ENCODE measurements around the gene ECSIT. TPM values are rescaled to one million over a fixed set of nuclear protein-coding genes. Genes with fewer than 3 reads are reported as not detected.

Gene ECSIT
- total RNA-seq, 2 experiments from 2014 or later = 34.7 to 37.1 TPM

DNA sequence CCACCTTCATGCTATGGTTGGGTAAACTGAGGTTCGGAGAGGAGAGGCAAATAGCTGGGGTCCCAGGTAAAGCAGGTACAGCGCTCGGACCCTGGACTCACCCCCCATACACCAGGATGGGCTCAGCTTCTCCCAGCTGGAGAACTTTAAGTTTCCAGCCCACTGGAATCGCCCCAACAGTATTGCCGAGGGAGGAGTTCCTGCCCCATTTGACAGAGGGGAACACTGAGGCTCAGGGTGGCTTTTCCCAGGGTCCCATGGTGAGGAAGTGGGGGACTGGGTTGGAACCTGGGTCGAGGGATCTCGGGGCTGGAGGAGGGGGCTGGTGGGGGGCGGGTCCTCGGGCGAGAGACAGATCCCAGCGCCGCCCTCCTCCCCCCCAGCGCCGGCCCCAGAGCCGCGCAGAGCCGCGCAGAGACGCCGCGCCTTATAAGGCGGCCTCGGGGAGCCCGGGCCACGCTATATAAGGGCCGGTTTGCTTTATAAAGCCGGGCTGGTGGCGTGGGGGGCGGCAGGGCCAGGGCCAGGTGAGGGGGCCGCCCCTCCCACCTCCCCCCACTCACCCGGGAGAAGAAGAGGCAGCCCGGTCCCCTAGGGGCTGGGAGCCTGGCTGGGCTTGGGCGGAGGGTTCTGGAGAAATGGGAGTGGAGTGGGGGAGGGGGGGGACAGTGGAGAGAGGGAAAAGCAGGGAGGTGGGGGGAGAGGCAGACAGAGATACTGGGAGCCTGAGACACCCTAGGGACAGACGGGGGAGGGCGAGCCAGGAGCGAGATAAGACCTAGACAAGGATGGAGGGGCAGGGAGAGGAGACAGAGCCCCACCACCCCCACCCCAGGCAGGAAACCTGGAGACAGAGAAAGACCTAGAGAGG is 10.8 kb upstream of the ECSIT start:
- POLR2A ChIA-PET = no interaction called here
- no peaks in the 10 kb centered on the region for H3K36me3 Mint-ChIP-seq
- H3K27me3 Mint-ChIP-seq = peaks cover 26% of the 10 kb centered on the region
- no peak overlapping the region for H3K27ac Mint-ChIP-seq
- DNase-seq (no peak), ATAC-seq (ENCODE audit: low read depth) (no peak)
- no peak overlapping the region for H3K4me3 Mint-ChIP-seq
- H3K4me1 Mint-ChIP-seq = peaks cover 11% of the 10 kb centered on the region
- no peaks in the 10 kb centered on the region for H3K9me3 Mint-ChIP-seq

DNA sequence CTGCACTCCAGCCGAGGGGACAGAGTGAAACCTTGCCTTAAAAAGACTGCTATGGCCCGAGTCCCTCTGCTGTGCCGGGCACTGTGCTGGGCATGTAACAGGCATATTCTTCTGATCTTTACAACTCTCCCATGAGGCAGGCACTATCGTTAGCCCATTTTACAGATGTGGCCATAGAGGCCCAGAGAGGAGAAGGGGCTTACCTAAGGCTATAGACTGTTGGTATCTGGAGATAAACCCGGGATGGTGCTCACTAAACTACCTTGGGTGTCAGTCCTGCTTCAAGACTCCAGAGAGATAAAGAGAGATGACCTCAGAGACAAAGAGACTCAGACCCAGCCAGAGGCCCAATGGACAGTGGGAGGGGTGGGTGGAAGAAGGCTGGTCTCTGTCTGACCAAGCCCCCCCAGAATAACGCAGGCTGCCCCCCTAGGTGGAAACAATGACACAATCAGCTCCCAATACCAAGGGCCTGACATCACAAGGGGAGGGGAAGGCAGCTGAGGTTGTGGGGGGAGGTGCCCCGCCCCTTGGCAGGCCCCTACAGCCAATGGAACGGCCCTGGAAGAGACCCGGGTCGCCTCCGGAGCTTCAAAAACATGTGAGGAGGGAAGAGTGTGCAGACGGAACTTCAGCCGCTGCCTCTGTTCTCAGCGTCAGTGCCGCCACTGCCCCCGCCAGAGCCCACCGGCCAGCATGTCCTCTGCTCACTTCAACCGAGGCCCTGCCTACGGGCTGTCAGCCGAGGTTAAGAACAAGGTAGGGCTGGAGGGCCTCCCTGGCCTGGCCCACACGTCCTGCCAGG is 9.5 kb upstream of the ECSIT start, which contains the start of gene CNN1:
CNN1 (plus strand) TSS at position 620 of the 805 bp plus-strand sequence; CDS start at position 697, 77 bp downstream.
- Mint-ChIP-seq H3K27ac (no peak within 1 kb of the TSS), H3K4me1 (peaks cover 11% of the 10 kb centered on the region), H3K9me3 (no peaks in the 10 kb centered on the region), H3K4me3 (no peak within 1 kb of the TSS), H3K27me3 (peaks cover 30% of the 10 kb centered on the region), H3K36me3 (no peaks in the 10 kb centered on the region)
- DNase-seq (no peak), ATAC-seq (ENCODE audit: low read depth) (no peak)
- POLR2A ChIA-PET = no interaction called here

DNA sequence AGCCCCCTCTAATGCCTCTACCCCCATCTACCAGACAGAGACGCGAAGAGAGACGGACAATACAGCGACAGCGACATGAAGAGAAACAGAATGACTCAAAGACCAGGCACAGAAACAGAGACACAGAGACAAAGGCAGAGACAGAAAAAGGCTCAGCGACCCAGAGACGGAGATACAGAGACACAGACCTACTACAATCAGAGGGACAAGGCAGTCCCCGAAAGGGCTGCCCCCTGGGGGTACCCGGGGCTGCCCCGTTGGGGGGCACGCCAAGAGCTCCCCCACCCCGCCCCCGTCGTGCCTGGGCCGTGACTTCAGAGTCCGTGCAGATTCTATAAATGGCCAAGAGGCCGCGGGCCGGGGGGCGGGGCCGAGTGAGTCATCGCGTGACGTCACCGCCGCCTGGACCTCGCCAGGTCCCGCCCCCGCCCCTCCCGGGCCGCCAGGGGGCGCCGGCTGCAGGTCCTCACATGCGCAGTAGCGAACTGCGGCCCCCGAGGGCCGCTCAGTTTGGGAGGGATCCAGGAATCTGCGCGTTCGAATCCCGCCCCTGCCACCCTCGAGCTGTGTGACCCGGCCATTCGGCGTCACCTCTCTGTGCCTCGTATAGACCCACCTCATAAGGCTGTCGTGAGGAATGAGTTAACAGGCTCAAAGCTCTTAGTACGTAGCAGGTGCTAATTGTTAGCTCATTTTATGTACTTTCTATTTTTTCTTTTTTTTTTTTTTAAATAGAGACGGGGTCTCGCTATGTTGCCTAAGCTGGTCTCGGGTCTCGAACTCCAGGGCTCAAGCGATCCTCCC is 7.1 kb upstream of the ECSIT start:
- Mint-ChIP-seq H3K36me3 (no peaks in the 10 kb centered on the region), H3K27me3 (peaks cover 30% of the 10 kb centered on the region), H3K4me1 (peaks cover 14% of the 10 kb centered on the region), H3K4me3 (peak overlapping the region; percentile 75), H3K9me3 (no peaks in the 10 kb centered on the region), H3K27ac (peak overlapping the region; percentile 69)
- POLR2A ChIA-PET = interaction anchor here (0.8 to 1.1 kb wide), 3 partner anchors 23 to 45 kb away, joined by 3 to 4 read pairs (median 3); partner anchors contain the start of gene ELOF1
- DNase-seq (peak; percentile 94), ATAC-seq (ENCODE audit: low read depth) (peak; percentile 88)

DNA sequence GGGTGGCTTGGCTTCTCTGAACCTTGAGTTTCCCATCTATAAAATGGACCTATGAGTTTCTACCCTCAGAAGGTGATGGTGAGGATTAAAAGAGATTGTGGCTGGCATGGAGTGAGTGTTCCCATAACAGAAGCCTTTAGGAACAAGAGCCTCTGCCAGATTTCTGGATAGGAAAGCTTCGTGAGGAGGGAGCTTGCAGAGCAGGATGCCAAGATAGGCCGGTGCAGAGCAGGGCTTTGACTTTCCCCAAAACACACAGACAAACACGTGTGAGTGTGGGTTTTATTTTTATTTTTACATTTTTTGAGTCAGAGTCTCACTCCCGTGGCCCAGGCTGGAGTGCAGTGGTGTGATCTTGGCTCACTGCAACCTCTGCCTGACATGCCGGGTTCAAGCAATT is 6.0 kb upstream of the ECSIT start:
- POLR2A ChIA-PET = no interaction called here
- H3K27ac Mint-ChIP-seq = no peak overlapping the region
- peaks cover 25% of the 10 kb centered on the region for H3K27me3 Mint-ChIP-seq
- H3K4me3 Mint-ChIP-seq = no peak overlapping the region
- no peak for DNase-seq
- peaks cover 16% of the 10 kb centered on the region for H3K4me1 Mint-ChIP-seq
- ATAC-seq (ENCODE audit: low read depth) = no peak
- no peaks in the 10 kb centered on the region for H3K9me3 Mint-ChIP-seq
- no peaks in the 10 kb centered on the region for H3K36me3 Mint-ChIP-seq

DNA sequence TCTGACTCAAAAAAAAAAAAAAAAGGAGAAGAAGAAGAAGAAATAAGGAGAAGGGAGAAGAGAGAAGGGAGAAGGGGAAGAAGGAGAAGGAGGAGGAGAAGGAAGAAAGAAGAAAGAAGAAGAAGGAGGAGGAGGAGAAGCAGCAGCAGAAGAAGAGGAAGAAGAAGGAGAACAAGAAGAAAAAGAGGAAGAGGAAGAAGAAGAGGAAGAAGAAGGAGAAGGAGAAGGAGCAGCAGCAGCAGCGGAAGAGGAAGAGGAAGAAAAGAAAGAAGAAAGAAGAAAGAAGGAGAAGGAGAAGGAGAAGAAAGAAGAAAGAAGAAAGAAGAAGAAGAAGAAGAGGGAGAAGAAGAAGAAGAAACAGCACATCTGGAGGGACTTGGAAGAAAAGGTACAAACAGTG is 5.6 kb upstream of the ECSIT start:
- peaks cover 16% of the 10 kb centered on the region for H3K4me1 Mint-ChIP-seq
- POLR2A ChIA-PET = no interaction called here
- H3K27me3 Mint-ChIP-seq = peaks cover 25% of the 10 kb centered on the region
- H3K27ac Mint-ChIP-seq = no peak overlapping the region
- no peak for DNase-seq
- no peaks in the 10 kb centered on the region for H3K9me3 Mint-ChIP-seq
- H3K36me3 Mint-ChIP-seq = no peaks in the 10 kb centered on the region
- ATAC-seq (ENCODE audit: low read depth) = no peak
- no peak overlapping the region for H3K4me3 Mint-ChIP-seq

DNA sequence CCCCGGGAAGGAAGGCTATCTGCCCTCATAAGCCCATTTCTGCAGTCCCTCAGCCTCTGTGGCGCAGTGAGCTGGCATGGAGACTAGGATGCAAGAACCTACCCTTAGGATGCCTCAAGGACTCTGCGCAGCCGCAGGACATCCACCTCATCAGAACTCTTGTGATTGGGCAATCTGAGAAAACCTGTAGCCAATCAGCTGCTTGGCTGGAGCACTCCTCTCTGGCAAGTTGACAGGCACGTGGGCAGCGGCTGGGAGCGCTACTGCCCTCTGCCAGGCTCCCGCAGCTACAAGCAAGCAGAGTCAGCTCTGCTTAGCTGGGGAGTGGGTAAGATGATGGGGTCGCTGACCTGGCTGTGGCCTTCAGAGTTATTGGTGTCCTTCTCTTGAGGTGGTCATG is 1.5 kb upstream of the ECSIT start:
- POLR2A ChIA-PET = no interaction called here
- DNase-seq (no peak), ATAC-seq (ENCODE audit: low read depth) (no peak)
- Mint-ChIP-seq H3K27me3 (peaks cover 7% of the 10 kb centered on the region), H3K36me3 (no peaks in the 10 kb centered on the region), H3K27ac (no peak overlapping the region), H3K4me3 (no peak overlapping the region), H3K9me3 (no peaks in the 10 kb centered on the region), H3K4me1 (peaks cover 13% of the 10 kb centered on the region)

DNA sequence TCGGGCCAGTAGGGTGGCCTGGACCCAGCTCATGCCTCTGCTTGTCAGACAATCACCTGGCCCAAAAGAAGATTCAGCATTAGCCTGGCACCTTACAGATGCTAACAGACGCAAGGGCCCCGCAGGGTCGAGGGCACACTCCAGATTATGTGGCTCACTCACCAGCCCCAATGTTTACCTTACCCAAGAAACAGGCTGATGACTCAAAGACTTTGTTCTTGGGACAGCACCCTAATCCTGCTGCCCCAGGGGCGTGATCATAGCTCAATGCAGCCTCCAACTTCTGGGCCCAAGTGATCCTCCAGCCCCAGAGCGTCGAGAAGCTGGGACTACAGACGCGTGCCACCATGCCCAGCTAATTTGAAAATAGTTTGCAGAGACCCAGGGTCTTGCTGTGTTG is 9.8 kb downstream of the ECSIT start:
- Mint-ChIP-seq H3K9me3 (no peaks in the 10 kb centered on the region), H3K27me3 (no peaks in the 10 kb centered on the region), H3K36me3 (peaks cover 2% of the 10 kb centered on the region), H3K4me3 (no peak overlapping the region), H3K4me1 (no peaks in the 10 kb centered on the region), H3K27ac (no peak overlapping the region)
- no peak for ATAC-seq (ENCODE audit: low read depth)
- POLR2A ChIA-PET = interaction anchor here (0.5 to 0.8 kb wide), 2 partner anchors 10 to 13 kb away, joined by 3 to 5 read pairs; no protein-coding TSS in a partner anchor
- no peak for DNase-seq

DNA sequence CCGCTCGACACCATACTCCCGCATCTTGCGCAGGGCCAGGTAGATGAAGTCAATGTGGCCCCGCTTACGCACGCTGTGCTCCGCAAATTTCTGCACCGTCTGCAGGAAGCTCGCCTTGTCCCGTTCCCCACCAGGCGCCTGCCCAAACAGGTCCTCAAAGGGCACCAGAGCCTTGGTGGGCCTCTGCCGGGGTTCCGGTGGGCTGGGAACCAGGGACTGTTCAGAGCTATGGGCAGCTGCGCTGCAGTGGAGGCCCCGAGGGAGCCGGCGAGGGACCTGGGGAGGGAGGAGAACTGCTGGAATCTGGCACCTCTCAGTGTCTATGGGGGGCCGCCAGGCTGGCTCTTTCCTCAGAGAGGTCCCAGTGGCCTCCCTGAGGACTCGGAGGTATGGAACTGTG is 15.0 kb downstream of the ECSIT start:
- POLR2A ChIA-PET = no interaction called here
- Mint-ChIP-seq H3K27ac (no peak overlapping the region), H3K36me3 (peaks cover 8% of the 10 kb centered on the region), H3K4me3 (no peak overlapping the region), H3K4me1 (no peaks in the 10 kb centered on the region), H3K27me3 (no peaks in the 10 kb centered on the region), H3K9me3 (no peaks in the 10 kb centered on the region)
- ATAC-seq (ENCODE audit: low read depth) (no peak), DNase-seq (no peak)

DNA sequence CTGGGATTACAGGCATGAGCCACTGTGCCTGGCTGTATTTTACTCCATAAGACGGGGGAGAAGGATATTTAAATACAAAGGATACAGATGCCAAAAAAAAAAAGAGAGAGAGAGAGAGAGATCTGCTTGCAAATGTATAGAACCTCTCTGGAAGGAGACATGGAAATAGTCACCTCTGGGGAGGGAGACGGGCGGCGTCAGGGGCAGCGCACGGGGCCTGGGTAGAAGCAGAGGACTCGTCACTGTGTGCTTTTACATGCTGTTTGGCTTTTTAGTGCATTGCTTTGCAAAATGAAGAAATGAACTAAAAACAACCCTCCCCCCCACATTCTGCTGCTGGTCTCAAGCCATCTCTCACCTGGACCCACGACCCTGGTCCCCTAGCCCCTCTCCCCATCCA is 18.5 kb downstream of the ECSIT start:
- DNase-seq = no peak
- POLR2A ChIA-PET = no interaction called here
- Mint-ChIP-seq H3K36me3 (peaks cover 8% of the 10 kb centered on the region), H3K4me1 (peaks cover 5% of the 10 kb centered on the region), H3K27ac (no peak overlapping the region), H3K4me3 (no peak overlapping the region), H3K27me3 (no peaks in the 10 kb centered on the region), H3K9me3 (no peaks in the 10 kb centered on the region)
- no peak for ATAC-seq (ENCODE audit: low read depth)

DNA sequence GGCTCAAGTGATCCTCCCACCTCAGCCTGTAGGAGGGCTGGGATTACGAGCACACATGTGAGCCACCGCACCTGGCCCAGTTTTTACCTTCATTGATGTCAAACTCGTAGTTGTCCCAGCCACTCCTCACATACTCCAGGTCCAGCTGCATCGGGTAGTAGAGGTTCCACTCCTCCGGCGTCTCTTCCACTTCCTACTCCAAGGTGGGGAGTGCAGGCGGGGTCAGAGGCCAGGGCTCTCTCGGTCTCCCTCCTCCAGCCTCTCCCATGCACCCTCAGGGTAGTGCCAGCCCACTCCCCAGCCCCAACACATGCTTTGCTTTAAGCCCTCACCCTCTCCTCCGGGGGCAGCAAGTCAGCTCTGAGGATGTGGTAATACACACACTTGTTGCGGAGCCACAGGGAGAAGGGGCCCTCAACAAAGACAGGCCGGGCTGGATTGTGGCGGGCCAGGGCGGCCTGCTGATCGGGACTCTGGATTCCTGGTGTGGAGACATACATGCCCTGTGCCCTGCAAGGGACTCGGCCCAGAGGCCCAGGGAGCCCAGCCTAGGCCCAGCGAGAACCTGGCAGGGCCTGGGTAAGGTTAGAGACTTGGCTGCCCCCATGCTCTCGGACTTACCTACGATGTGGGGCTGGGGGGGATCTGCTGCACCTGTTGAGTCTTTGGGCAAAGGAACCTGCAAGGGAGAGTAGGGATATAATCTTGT is 21.4 kb downstream of the ECSIT start:
- ATAC-seq (ENCODE audit: low read depth) (no peak), DNase-seq (no peak)
- H3K4me1 Mint-ChIP-seq = peaks cover 13% of the 10 kb centered on the region
- POLR2A ChIA-PET = interaction anchor here (0.6 to 1.8 kb wide), 2 partner anchors 102 to 132 kb away, joined by 3 to 9 read pairs; no protein-coding TSS in a partner anchor
- H3K9me3 Mint-ChIP-seq = no peaks in the 10 kb centered on the region
- peaks cover 7% of the 10 kb centered on the region for H3K36me3 Mint-ChIP-seq
- no peaks in the 10 kb centered on the region for H3K27me3 Mint-ChIP-seq
- H3K4me3 Mint-ChIP-seq = peak overlapping the region; percentile 89
- H3K27ac Mint-ChIP-seq = peak overlapping the region; percentile 72

DNA sequence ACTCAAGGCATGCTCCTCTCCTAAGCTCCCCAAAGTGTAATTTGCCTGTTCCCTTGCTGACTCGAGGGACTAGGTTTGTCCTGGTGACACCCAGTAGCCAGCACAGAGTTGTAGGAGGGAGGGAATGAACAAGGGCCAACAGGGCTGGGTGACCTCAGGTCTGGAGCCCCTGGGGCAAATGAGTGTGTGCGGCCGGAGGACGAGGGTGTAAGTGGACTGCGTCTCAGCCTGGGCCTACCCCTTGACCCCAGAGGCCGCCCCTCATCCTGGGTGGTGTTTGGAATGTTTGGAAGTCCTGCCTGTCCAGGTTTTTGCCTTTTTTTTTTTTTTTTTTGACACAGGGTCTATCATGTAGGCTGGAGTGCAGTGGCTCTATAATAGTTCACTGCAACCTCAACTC is 22.0 kb downstream of the ECSIT start:
- peak overlapping the region; percentile 89 for H3K4me3 Mint-ChIP-seq
- ATAC-seq (ENCODE audit: low read depth) (no peak), DNase-seq (no peak)
- H3K27ac Mint-ChIP-seq = peak overlapping the region; percentile 87
- H3K36me3 Mint-ChIP-seq = peaks cover 7% of the 10 kb centered on the region
- H3K9me3 Mint-ChIP-seq = no peaks in the 10 kb centered on the region
- H3K27me3 Mint-ChIP-seq = no peaks in the 10 kb centered on the region
- POLR2A ChIA-PET = interaction anchor here (0.7 to 1.8 kb wide), 6 partner anchors 12 to 671 kb away, joined by 3 to 9 read pairs (median 6); partner anchors contain the start of genes ELOF1 and TMED1
- H3K4me1 Mint-ChIP-seq = peaks cover 13% of the 10 kb centered on the region

DNA sequence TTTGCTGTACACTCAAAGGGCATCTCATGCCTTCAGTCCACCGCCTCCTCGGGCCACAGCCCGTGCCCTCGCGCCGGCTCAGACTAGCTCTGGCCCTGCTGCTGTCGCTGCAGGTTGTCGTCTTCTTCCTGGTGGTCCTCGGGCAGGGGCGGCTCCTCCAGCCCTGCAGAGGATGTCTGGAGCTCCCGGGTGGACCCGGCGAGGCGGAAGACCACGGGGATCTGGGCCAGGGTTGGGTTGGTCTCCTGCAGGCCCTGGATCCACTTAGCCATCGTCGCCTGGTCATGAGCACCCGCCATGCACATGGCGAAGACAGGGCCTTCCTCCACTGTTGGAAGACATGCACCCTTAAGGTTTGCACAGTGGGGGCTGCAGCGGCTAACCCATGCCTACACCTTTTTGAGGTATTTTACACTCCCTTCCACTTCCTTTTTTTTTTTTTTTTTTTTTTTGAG is 22.8 kb downstream of the ECSIT start:
- POLR2A ChIA-PET = interaction anchor here (0.7 to 1.8 kb wide), 9 partner anchors 13 to 670 kb away, joined by 3 to 9 read pairs (median 6); partner anchors contain the start of genes ECSIT, ELOF1 and TMED1
- H3K9me3 Mint-ChIP-seq = no peaks in the 10 kb centered on the region
- H3K4me3 Mint-ChIP-seq = peak overlapping the region; percentile 89
- peaks cover 9% of the 10 kb centered on the region for H3K36me3 Mint-ChIP-seq
- H3K27me3 Mint-ChIP-seq = no peaks in the 10 kb centered on the region
- ATAC-seq (ENCODE audit: low read depth) (peak; percentile 43), DNase-seq (no peak)
- H3K4me1 Mint-ChIP-seq = peaks cover 13% of the 10 kb centered on the region
- peak overlapping the region; percentile 87 for H3K27ac Mint-ChIP-seq

Data from activated naive CD8-positive, alpha-beta T cell treated with anti-CD3 and anti-CD28 coated beads, Interleukin-2, amount 10 ng/mL, durations not matched to agents 7 days and 5 days (primary cell).